Ishikawa (cell line): ENCODE results near the gene HIVEP2.

Source experiments
- CEBPB ChIP-seq: IDR thresholded peaks from 2 replicates; pipeline ENCODE4 v1.6.1; 2012
- REST ChIP-seq: IDR thresholded peaks from 2 replicates; pipeline ENCODE4 v1.6.1; 2012; ENCODE audit warnings: low read depth, mild to moderate bottlenecking
- TAF1 ChIP-seq: IDR thresholded peaks from 2 replicates; pipeline ENCODE4 v1.6.1; 2012; ENCODE audit warnings: low read depth, mild to moderate bottlenecking
- TCF12 ChIP-seq: IDR thresholded peaks from 2 replicates; pipeline ENCODE4 v1.6.1; 2012; ENCODE audit warnings: low read depth

- no peak for TF ChIP-seq TCF12
- no peak for TF ChIP-seq TAF1
- no peak for TF ChIP-seq CEBPB
- no peak for TF ChIP-seq REST
These were observed 38.0 kb downstream of the HIVEP2 start for GRCh38 chr6:142906945-142907470.
